Measurements from ENCODE around the gene CERS1.

The CERS1 gene

GRCh38 chr19:18845961-18846360 is 50.0 kb downstream of the CERS1 start:
- H3K4me3 ChIP-seq (ENCODE audit: control insufficient read depth, low read depth, low read length): no peak overlapping the region
- no peak for TF ChIP-seq CTCF (IDR thresholded peaks at IDR 0.05; ENCODE audit: control insufficient read depth, insufficient read depth, low read depth, low read length, missing control alignments)
- DNase-seq (ENCODE audit: low read depth): no peak

GRCh38 chr19:18844806-18845329 is 51.1 kb downstream of the CERS1 start:
- no peak overlapping the region for H3K4me3 ChIP-seq (ENCODE audit: control insufficient read depth, low read depth, low read length)
- no peak for TF ChIP-seq CTCF (IDR thresholded peaks at IDR 0.05; ENCODE audit: control insufficient read depth, insufficient read depth, low read depth, low read length, missing control alignments)
- no peak for DNase-seq (ENCODE audit: low read depth)

GRCh38 chr19:18843960-18844359 is 52.0 kb downstream of the CERS1 start:
- DNase-seq (ENCODE audit: low read depth): no peak
- no peak overlapping the region for H3K4me3 ChIP-seq (ENCODE audit: control insufficient read depth, low read depth, low read length)
- TF ChIP-seq CTCF (IDR thresholded peaks at IDR 0.05; ENCODE audit: control insufficient read depth, insufficient read depth, low read depth, low read length, missing control alignments): no peak

- no peak for TF ChIP-seq CTCF (IDR thresholded peaks at IDR 0.05; ENCODE audit: control insufficient read depth, insufficient read depth, low read depth, low read length, missing control alignments)
- H3K4me3 ChIP-seq (ENCODE audit: control insufficient read depth, low read depth, low read length): no peak overlapping the region
- DNase-seq (ENCODE audit: low read depth): no peak
These were observed 53.8 kb downstream of the CERS1 start for GRCh38 chr19:18842166-18842565.

- TF ChIP-seq CTCF (IDR thresholded peaks at IDR 0.05; ENCODE audit: control insufficient read depth, insufficient read depth, low read depth, low read length, missing control alignments): no peak
- H3K4me3 ChIP-seq (ENCODE audit: control insufficient read depth, low read depth, low read length): no peak overlapping the region
- no peak for DNase-seq (ENCODE audit: low read depth)
These were observed 54.6 kb downstream of the CERS1 start for GRCh38 chr19:18841400-18841799.

- no peak overlapping the region for H3K4me3 ChIP-seq (ENCODE audit: control insufficient read depth, low read depth, low read length)
- DNase-seq (ENCODE audit: low read depth): no peak
- TF ChIP-seq CTCF (IDR thresholded peaks at IDR 0.05; ENCODE audit: control insufficient read depth, insufficient read depth, low read depth, low read length, missing control alignments): no peak
These were observed 55.4 kb downstream of the CERS1 start for GRCh38 chr19:18840288-18841267.
